Measurements from ENCODE around the gene DNM3.

GRCh38 chr1:172117800-172118199, 276.5 kb downstream of the DNM3 start:
- TF ChIP-seq POLR2AphosphoS5 (IDR thresholded peaks at IDR 0.05; ENCODE audit: borderline replicate concordance, low read depth, low read length) (no peak), EZH2 (IDR thresholded peaks at IDR 0.05) (no peak)

All from SK-N-MC (cell line).